A673 (cell line): ENCODE measurements around the gene BICC1. TPM values are rescaled to one million over a fixed set of nuclear protein-coding genes. Genes with fewer than 3 reads are reported as not detected.

Experiments
- BruUV-seq: library from RNA; stranded (reverse); fragments of 400-500 nt; replicated peaks from 2 replicates; lab custom pipeline; 2021; lab: Mats Ljungman, UMichigan
- CTCF ChIA-PET: fragments of 300-600 bp; sonication (Branson Sonifier 250); formaldehyde crosslinking; loops from one replicate; lab custom pipeline; 2022; ENCODE audit warnings: antibody characterized with exemption; lab: Charles Lee
- POLR2A ChIA-PET: fragments of 300-600 bp; sonication (Branson Sonifier 250); formaldehyde crosslinking; loops from one replicate; lab custom pipeline; 2022; ENCODE audit warnings: antibody characterized with exemption; ENCODE audit not compliant: low non-redundant PET; lab: Charles Lee
- DNase-seq: peaks from one replicate; pipeline ENCODE4 v3.0.0-alpha.2; 2015; ENCODE audit warnings: low spot score
- H3K27ac ChIP-seq: fragments of 200-600 bp; sonication (generic); 2 replicates; pipeline ENCODE4 v1.5.1; 2016; ENCODE audit warnings: mixed run types, low read depth, mild to moderate bottlenecking, mixed read lengths, antibody characterized with exemption, low read length; ENCODE audit not compliant: poor library complexity, severe bottlenecking
- H3K27me3 ChIP-seq: fragments of 200-600 bp; sonication (generic); replicated peaks from 2 replicates; pipeline ENCODE4 v1.6.1; 2017; ENCODE audit warnings: mixed run types, low read depth, mild to moderate bottlenecking, mixed read lengths, antibody characterized with exemption, low read length; ENCODE audit not compliant: insufficient read depth, poor library complexity
- H3K36me3 ChIP-seq: fragments of 200-600 bp; sonication (generic); 2 replicates; pipeline ENCODE4 v1.6.1; 2016; ENCODE audit warnings: mixed run types, mild to moderate bottlenecking, mixed read lengths, antibody characterized with exemption, low read length; ENCODE audit not compliant: insufficient read depth, poor library complexity, severe bottlenecking
- H3K4me1 ChIP-seq: fragments of 200-600 bp; sonication (generic); 2 replicates; pipeline ENCODE4 v1.6.1; 2017; ENCODE audit warnings: mixed run types, mild to moderate bottlenecking, mixed read lengths, antibody characterized with exemption, low read length; ENCODE audit not compliant: insufficient read depth, poor library complexity, severe bottlenecking
- H3K4me3 ChIP-seq: fragments of 200-600 bp; sonication (generic); 2 replicates; pipeline ENCODE4 v1.5.1; 2016; ENCODE audit warnings: low read depth, mixed run types, mild to moderate bottlenecking, mixed read lengths, low read length; ENCODE audit not compliant: poor library complexity, severe bottlenecking
- H3K9me3 ChIP-seq: fragments of 200-600 bp; sonication (generic); 2 replicates; pipeline ENCODE4 v1.6.1; 2016; ENCODE audit warnings: mixed run types, low read depth, mild to moderate bottlenecking, mixed read lengths, antibody characterized with exemption, low read length; ENCODE audit not compliant: poor library complexity, severe bottlenecking
- CTCF ChIP-seq: fragments of 300-800, 200-600 bp; sonication (generic); conservative IDR thresholded peaks from 2 replicates; pipeline ENCODE4 v1.5.1; 2017; ENCODE audit warnings: low read depth, mild to moderate bottlenecking, antibody characterized with exemption, low read length, moderate library complexity, mixed read lengths
- EZH2 ChIP-seq: fragments of 200-600 bp; sonication (generic); IDR thresholded peaks from 2 replicates; pipeline ENCODE4 v1.6.1; 2017; ENCODE audit warnings: borderline replicate concordance, low read depth, mild to moderate bottlenecking, mixed read lengths, antibody characterized with exemption, low read length; ENCODE audit not compliant: poor library complexity, severe bottlenecking
- intact Hi-C: fragments of 100-400 bp; cut with micrococcal nuclease; formaldehyde crosslinking; loops from one replicate; pipeline ENCODE4 v1.10.0; 2022; ENCODE audit not compliant: unreplicated experiment
- total RNA-seq: library from RNA; stranded (reverse); gene quantifications from 2 replicates; pipeline ENCODE4 v1.2.3, GENCODE V29; 2021

Gene BICC1
- total RNA-seq, 1 experiment from 2014 or later, result 1.6 TPM

GRCh38 chr10:58575491-58575890, 62.8 kb downstream of the BICC1 start:
- no TSS peak for BruUV-seq
- TF ChIP-seq EZH2 (no peak), CTCF (no peak)
- ChIA-PET POLR2A (no interaction called here), CTCF (no interaction called here)
- DNase-seq, result no peak
- H3K27ac ChIP-seq, result no peak overlapping the region
- H3K36me3 ChIP-seq, result no peaks in the 10 kb centered on the region
- H3K9me3 ChIP-seq, result no peaks in the 10 kb centered on the region
- intact Hi-C loops, result no loop called here
- no peak overlapping the region for H3K4me3 ChIP-seq
- no peaks in the 10 kb centered on the region for H3K27me3 ChIP-seq
- no peaks in the 10 kb centered on the region for H3K4me1 ChIP-seq

GRCh38 chr10:58576751-58577436, 64.2 kb downstream of the BICC1 start:
- no TSS peak for BruUV-seq
- Histone ChIP-seq H3K4me3 (no peak overlapping the region), H3K9me3 (no peaks in the 10 kb centered on the region), H3K4me1 (no peaks in the 10 kb centered on the region), H3K36me3 (no peaks in the 10 kb centered on the region), H3K27me3 (no peaks in the 10 kb centered on the region), H3K27ac (no peak overlapping the region)
- CTCF ChIA-PET, result no interaction called here
- intact Hi-C loops, result no loop called here
- DNase-seq, result no peak
- POLR2A ChIA-PET, result no interaction called here
- TF ChIP-seq CTCF, result no peak
- TF ChIP-seq EZH2, result no peak

- no peak for TF ChIP-seq EZH2
- TF ChIP-seq CTCF, result no peak
- DNase-seq, result no peak
- no TSS peak for BruUV-seq
- no peaks in the 10 kb centered on the region for H3K9me3 ChIP-seq
- intact Hi-C loops, result no loop called here
- no peak overlapping the region for H3K4me3 ChIP-seq
- H3K27ac ChIP-seq, result no peak overlapping the region
- no peaks in the 10 kb centered on the region for H3K36me3 ChIP-seq
- ChIA-PET CTCF (no interaction called here), POLR2A (no interaction called here)
- no peaks in the 10 kb centered on the region for H3K27me3 ChIP-seq
- H3K4me1 ChIP-seq, result no peaks in the 10 kb centered on the region
Observed at GRCh38 chr10:58577437-58577777, 64.7 kb downstream of the BICC1 start.
